HUES64 (cell line): ENCODE measurements around the gene FNBP1.
A peak's percentile ranks its signal among the peaks of the same experiment; 100 is the strongest.
"Not testable (repeated sequence)": the region's sequence is repeated elsewhere in the genome, so short reads cannot be mapped to it uniquely, and the experiment has no call there.

Experiments
- H3K27ac ChIP-seq: 2 replicates; pipeline ENCODE4 v1.7.0; 2013; ENCODE audit warnings: low read depth, low read length, inconsistent platforms
- H3K27me3 ChIP-seq: 2 replicates; pipeline ENCODE4 v1.6.1; 2013; ENCODE audit warnings: mild to moderate bottlenecking, low read length; ENCODE audit not compliant: insufficient read depth
- H3K36me3 ChIP-seq: 2 replicates; pipeline ENCODE4 v1.6.1; 2013; ENCODE audit warnings: mild to moderate bottlenecking, low read length; ENCODE audit not compliant: insufficient read depth
- H3K4me1 ChIP-seq: 2 replicates; pipeline ENCODE4 v1.6.1; 2013; ENCODE audit warnings: mild to moderate bottlenecking, low read length, moderate library complexity; ENCODE audit not compliant: insufficient read depth
- H3K4me3 ChIP-seq: 2 replicates; pipeline ENCODE4 v1.5.1; 2013; ENCODE audit warnings: mild to moderate bottlenecking, low read length, moderate library complexity
- H3K9ac ChIP-seq: 2 replicates; pipeline ENCODE4 v1.6.1; 2013; ENCODE audit warnings: mild to moderate bottlenecking, low read depth, low read length
- H3K9me3 ChIP-seq: 2 replicates; pipeline ENCODE4 v1.6.1; 2013; ENCODE audit warnings: low read depth, low read length; ENCODE audit not compliant: insufficient read depth
- WGBS: fragments of 150-250, 120-280 bp; methylation state at CpG from one replicate; pipeline ENCODE4 v1.1.7; 2013; ENCODE audit warnings: missing lambda C conversion rate; 5-methylcytosine and 5-hydroxymethylcytosine counted together

Gene FNBP1

GRCh38 chr9:129946246-129946995 is 96.6 kb downstream of the FNBP1 start:
- no peaks in the 10 kb centered on the region for H3K4me1 ChIP-seq
- no peak overlapping the region for H3K4me3 ChIP-seq
- H3K9me3 ChIP-seq, result peaks cover 7% of the 10 kb centered on the region
- WGBS, result 99% methylated on average over 6 of the region's 6 CpGs
- H3K36me3 ChIP-seq, result peaks cover 7% of the 10 kb centered on the region; the same call in 1 of the 2 replicates
- H3K27ac ChIP-seq, result no peak overlapping the region
- no peaks in the 10 kb centered on the region for H3K27me3 ChIP-seq
- H3K9ac ChIP-seq, result no peak overlapping the region

DNA sequence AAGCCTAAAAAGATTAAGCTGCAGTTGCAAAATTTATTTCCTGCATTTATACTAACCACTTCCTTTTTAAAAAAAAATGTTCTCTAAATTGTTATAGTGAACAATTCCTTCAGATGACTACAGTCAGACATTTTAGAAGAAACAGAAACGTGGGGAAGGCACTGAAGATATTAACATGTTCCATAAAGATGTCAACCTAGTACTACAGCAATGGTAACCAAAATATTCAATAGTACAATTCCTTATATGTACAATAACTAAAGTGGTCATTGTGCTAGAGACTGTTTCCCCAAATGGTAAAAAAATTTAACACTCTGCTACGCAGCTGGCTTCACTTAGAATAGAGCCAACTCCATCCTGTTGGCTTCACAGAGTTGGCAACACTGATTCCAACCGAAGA is 97.7 kb downstream of the FNBP1 start:
- H3K36me3 ChIP-seq, result 0 out of 2 replicates have a peak, but pooled peaks cover 6% of the 10 kb centered on the region
- no peaks in the 10 kb centered on the region for H3K4me1 ChIP-seq
- H3K27ac ChIP-seq, result no peak overlapping the region
- H3K9me3 ChIP-seq, result peaks cover 7% of the 10 kb centered on the region
- H3K9ac ChIP-seq, result no peak overlapping the region
- H3K27me3 ChIP-seq, result no peaks in the 10 kb centered on the region
- H3K4me3 ChIP-seq, result no peak overlapping the region
- WGBS, result 96% methylated on average over 3 of the region's 3 CpGs

GRCh38 chr9:129944506-129945116 is 98.4 kb downstream of the FNBP1 start:
- Histone ChIP-seq H3K4me3 (no peak overlapping the region), H3K27me3 (no peaks in the 10 kb centered on the region), H3K9ac (no peak overlapping the region), H3K9me3 (peaks cover 7% of the 10 kb centered on the region), H3K27ac (no peak overlapping the region), H3K36me3 (0 out of 2 replicates have a peak, but pooled peaks cover 6% of the 10 kb centered on the region), H3K4me1 (no peaks in the 10 kb centered on the region)
- WGBS, result 97% methylated on average over 4 of the region's 5 CpGs

- WGBS, result no CpG with 5 or more reads among the region's 2 CpGs
- Histone ChIP-seq H3K9ac (no peak overlapping the region), H3K27me3 (no peaks in the 10 kb centered on the region), H3K27ac (no peak overlapping the region), H3K4me3 (no peak overlapping the region), H3K9me3 (peaks cover 7% of the 10 kb centered on the region), H3K4me1 (peaks cover 7% of the 10 kb centered on the region), H3K36me3 (0 out of 2 replicates have a peak, but pooled peaks cover 6% of the 10 kb centered on the region)
These were observed 103.6 kb downstream of the FNBP1 start for GRCh38 chr9:129939431-129939830.

- H3K36me3 ChIP-seq, result 0 out of 2 replicates have a peak, but pooled peaks cover 6% of the 10 kb centered on the region
- H3K27me3 ChIP-seq, result no peaks in the 10 kb centered on the region
- no peak overlapping the region for H3K9ac ChIP-seq
- H3K27ac ChIP-seq, result peak overlapping the region; percentile 76
- no peak overlapping the region for H3K4me3 ChIP-seq
- H3K4me1 ChIP-seq, result peaks cover 11% of the 10 kb centered on the region
- peaks cover 7% of the 10 kb centered on the region for H3K9me3 ChIP-seq
- 74% methylated on average over 1 of the region's 2 CpGs for whole genome bisulfite sequencing
These were observed 104.6 kb downstream of the FNBP1 start for GRCh38 chr9:129938291-129938979.

GRCh38 chr9:129937879-129938278 is 105.1 kb downstream of the FNBP1 start:
- not testable (repeated sequence) for H3K9ac ChIP-seq, H3K36me3 ChIP-seq, H3K4me3 ChIP-seq, H3K27me3 ChIP-seq, H3K9me3 ChIP-seq
- WGBS, result 91% methylated on average over 5 of the region's 5 CpGs
- H3K27ac ChIP-seq, result peak overlapping the region; percentile 76; the same call in 1 of the 2 replicates
- H3K4me1 ChIP-seq, result peaks cover 17% of the 10 kb centered on the region

- 0 out of 2 replicates have a peak overlapping the region, but pooled peaks have one; percentile 6 for H3K27ac ChIP-seq
- no peaks in the 10 kb centered on the region for H3K9me3 ChIP-seq
- no peaks in the 10 kb centered on the region for H3K36me3 ChIP-seq
- H3K27me3 ChIP-seq, result no peaks in the 10 kb centered on the region
- 64% methylated on average over 5 of the region's 5 CpGs for WGBS
- H3K4me3 ChIP-seq, result no peak overlapping the region
- peaks cover 26% of the 10 kb centered on the region for H3K4me1 ChIP-seq
- no peak overlapping the region for H3K9ac ChIP-seq
These were observed 106.8 kb downstream of the FNBP1 start for GRCh38 chr9:129936222-129936621.

- no peak overlapping the region for H3K27ac ChIP-seq
These were observed 108.2 kb downstream of the FNBP1 start for GRCh38 chr9:129934780-129935179.

DNA sequence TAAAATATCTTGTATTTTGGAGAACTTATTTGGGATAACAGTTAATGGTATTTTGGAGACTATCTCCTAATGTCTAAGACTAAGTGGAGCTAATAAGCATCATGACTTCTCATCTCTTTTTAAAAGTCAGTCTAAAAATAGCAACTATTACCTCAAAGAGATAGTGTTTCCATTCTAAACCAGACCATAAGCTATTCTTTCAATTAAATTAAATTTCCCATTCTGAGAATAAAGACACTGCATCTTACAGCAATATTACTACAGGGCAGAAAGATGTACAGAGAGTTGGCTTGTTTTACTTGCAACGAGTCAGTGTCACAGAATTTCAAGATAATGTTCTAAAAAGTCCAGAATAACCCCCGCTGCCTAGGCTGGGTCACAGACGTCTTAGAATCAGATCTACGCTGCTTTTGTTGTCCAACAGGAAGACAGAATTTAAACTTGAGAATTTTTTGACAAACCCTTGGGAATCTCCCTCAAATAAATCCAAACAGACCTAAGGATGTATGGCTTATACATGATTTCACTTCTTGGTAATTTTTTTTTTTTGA is 108.9 kb downstream of the FNBP1 start:
- Histone ChIP-seq H3K27ac (no peak overlapping the region), H3K4me1 (peaks cover 26% of the 10 kb centered on the region)

More at GRCh38 chr9:129934780-129935179, 108.2 kb downstream of the FNBP1 start:
- 96% methylated on average over 5 of the region's 5 CpGs for WGBS
- no peaks in the 10 kb centered on the region for H3K27me3 ChIP-seq
- H3K4me1 ChIP-seq, result peaks cover 26% of the 10 kb centered on the region
- no peak overlapping the region for H3K9ac ChIP-seq
- no peaks in the 10 kb centered on the region for H3K9me3 ChIP-seq
- no peaks in the 10 kb centered on the region for H3K36me3 ChIP-seq
- H3K4me3 ChIP-seq, result no peak overlapping the region

DNA sequence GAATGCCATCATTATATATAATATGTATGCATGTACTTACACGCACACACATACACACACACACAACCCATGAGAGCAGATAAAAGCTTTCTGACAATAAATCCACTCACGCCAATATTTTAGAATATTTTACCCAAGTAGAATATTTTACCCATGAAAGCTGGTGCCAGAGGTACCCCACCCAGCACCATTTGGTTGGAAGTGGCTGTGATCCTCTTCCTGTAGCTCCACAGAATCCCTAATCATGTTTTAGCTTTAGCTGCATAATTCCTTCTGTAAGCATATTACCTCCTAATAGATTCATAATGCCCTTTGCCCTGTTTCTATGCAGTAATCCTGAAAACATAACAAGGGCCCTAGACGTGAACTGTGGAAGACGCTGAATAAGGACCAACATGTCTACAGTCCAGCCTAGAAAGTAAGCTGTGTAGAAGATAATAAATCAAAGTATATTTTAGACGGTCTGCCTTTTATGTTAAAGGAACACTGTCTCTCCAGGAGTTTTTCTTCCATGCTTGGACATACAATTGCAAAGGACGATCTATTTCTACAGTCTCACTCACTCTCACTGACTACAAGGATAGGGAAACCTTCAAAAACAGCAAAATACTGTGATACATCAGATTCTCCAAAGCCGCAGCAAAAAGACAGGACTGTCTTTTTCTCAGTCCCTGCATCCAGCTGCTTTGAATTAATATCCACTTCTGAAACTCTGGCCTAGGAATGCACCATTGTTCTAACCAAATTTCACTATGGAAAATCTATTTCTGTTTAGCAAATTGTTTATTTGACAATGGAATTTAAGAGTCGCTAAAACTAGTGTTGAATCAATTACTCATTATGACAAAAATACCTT is 109.6 kb downstream of the FNBP1 start:
- H3K27ac ChIP-seq, result peak overlapping the region; percentile 17; the same call in 1 of the 2 replicates
- H3K4me1 ChIP-seq, result peaks cover 22% of the 10 kb centered on the region
- no peak overlapping the region for H3K9ac ChIP-seq
- no peaks in the 10 kb centered on the region for H3K27me3 ChIP-seq
- H3K9me3 ChIP-seq, result no peaks in the 10 kb centered on the region
- H3K36me3 ChIP-seq, result no peaks in the 10 kb centered on the region
- no peak overlapping the region for H3K4me3 ChIP-seq
- WGBS, result 87% methylated on average over 7 of the region's 8 CpGs

More for the DNA sequence above, 108.9 kb downstream of the FNBP1 start:
- H3K9me3 ChIP-seq, result no peaks in the 10 kb centered on the region
- 94% methylated on average over 4 of the region's 4 CpGs for WGBS
- no peaks in the 10 kb centered on the region for H3K27me3 ChIP-seq
- H3K36me3 ChIP-seq, result no peaks in the 10 kb centered on the region
- H3K4me3 ChIP-seq, result no peak overlapping the region
- no peak overlapping the region for H3K9ac ChIP-seq
